Astrocyte of the spinal cord (primary cell): ENCODE results near the gene GSDMA.
A peak's percentile ranks its signal among the peaks of the same experiment; 100 is the strongest.

Experiments used
- DNase-seq: peaks from one replicate; pipeline ENCODE4 v3.0.0; 2011; ENCODE audit warnings: low read depth, low spot score
- H3K4me3 ChIP-seq: 2 replicates; pipeline ENCODE4 v1.5.1; 2011; ENCODE audit warnings: low read depth, mild to moderate bottlenecking, low read length, moderate library complexity
- in situ Hi-C: cut with HindIII; loops from 2 replicates; pipeline ENCODE4 v1.10.0; 2017; ENCODE audit warnings: low sequenced_read_pairs
- TF ChIP-seq, protein P1 (sequence below): IDR thresholded peaks from 2 replicates; pipeline ENCODE4 v1.5.1; 2012; ENCODE audit warnings: low read depth, mild to moderate bottlenecking, low read length, inconsistent platforms

Gene GSDMA

DNA sequence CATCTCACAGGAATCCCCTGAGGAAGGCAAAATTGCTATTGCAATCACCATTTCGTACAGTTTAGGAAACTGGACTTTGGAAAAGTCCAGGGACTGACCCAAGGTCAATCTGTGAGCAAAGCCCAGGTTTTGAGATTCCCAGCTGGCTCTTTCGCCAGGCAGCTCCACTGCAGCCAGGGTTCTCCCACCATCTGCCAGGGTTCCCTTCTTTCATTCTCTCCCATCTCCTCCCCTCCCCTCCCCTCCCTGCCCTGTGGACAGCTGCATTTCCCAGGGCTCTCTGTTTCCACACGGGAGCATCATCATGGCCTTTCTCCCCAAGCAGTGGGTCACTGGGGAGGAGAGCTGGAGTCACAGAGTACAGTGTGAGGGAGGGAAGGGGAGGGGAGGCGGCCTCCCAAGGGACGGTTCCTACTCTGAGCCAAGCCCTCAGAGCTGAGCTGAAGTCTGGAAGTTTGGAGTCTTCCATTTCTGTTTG, 11.9 kb upstream of the GSDMA start:
- in situ Hi-C loops: no loop called here
- TF ChIP-seq, protein P1, sequence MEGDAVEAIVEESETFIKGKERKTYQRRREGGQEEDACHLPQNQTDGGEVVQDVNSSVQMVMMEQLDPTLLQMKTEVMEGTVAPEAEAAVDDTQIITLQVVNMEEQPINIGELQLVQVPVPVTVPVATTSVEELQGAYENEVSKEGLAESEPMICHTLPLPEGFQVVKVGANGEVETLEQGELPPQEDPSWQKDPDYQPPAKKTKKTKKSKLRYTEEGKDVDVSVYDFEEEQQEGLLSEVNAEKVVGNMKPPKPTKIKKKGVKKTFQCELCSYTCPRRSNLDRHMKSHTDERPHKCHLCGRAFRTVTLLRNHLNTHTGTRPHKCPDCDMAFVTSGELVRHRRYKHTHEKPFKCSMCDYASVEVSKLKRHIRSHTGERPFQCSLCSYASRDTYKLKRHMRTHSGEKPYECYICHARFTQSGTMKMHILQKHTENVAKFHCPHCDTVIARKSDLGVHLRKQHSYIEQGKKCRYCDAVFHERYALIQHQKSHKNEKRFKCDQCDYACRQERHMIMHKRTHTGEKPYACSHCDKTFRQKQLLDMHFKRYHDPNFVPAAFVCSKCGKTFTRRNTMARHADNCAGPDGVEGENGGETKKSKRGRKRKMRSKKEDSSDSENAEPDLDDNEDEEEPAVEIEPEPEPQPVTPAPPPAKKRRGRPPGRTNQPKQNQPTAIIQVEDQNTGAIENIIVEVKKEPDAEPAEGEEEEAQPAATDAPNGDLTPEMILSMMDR: no peak
- DNase-seq: no peak
- no peak overlapping the region for H3K4me3 ChIP-seq

DNA sequence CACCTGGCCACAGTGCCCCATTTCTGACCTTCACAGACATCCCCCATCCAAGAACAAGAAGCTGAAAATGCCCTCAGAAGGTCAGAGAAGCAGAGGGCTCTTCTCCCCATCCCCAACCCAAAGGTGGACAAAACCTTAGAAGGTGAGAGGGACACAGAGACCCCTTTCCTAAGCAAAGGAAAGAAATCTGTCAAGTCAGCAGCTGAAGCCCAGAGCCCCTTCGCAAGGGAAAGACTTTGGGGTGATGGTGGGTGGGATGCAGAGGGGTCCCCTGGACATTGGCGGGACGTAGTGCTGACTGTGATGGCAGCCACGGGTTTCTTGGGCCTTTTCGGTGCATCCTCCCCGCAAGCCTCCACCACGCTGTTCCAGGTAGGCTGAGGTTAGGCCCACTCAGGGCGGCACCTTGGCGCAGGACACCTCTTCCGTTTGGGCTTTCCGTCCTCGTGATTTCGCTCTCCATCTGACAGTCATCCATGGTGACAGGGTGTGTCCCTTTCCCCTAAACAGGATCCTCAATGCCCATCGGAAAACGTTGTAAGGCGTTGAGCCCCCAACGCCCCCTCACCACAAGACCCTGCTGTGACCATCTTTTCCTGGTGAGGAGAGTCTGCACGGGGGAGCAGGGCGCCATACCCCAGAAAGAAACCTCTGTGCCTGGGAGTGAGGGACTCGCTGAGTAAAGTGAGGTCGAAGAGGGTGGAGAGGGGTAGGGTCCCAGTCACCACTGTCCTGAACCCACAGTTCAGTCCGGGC, 10.7 kb upstream of the GSDMA start:
- in situ Hi-C loops: no loop called here
- no peak for DNase-seq
- H3K4me3 ChIP-seq: peak overlapping the region; percentile 28
- TF ChIP-seq, protein P1: no peak

DNA sequence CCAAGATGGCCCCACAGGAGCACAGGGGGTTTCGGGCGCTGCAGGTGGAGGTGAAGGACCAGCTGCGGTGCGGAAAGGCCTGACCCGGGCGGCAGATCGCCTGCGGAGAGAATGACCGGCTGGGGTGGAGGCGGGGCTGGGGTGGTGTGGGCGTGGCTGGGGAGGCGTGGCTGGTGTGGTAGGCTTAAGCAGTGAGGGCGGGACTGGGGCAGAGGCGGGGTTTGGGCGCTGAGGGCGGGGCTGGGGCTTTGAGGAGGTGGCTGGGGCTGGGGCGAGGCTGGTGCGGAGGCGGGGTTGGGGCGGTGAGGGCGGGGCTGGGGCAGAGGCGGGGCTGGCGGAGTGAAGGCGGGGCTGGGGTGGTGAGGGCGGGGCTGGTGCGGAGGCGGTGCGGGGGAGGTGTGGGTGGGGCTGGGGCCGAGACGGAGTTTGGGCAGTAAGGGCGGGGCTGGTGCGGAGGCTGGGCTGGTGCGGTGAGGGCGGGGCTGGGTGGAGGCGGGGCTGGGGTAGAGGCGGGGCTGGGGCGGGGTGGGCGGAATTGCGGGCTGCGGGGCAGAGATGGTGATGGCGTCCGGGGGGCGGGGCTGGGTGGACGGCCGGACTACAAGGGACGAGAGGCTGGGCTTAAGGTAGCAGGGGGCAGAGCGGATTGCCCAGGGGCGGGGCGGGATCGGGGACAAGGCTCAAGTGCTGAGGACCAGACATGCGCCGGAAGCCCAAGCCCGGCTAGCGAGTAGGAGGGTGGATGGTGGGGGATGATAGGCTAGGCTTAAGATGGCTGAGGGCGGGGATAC, 9.9 kb upstream of the GSDMA start:
- peak; percentile 97 for DNase-seq
- H3K4me3 ChIP-seq: peak overlapping the region; percentile 31
- TF ChIP-seq, protein P1: no peak
- in situ Hi-C loops: no loop called here

DNA sequence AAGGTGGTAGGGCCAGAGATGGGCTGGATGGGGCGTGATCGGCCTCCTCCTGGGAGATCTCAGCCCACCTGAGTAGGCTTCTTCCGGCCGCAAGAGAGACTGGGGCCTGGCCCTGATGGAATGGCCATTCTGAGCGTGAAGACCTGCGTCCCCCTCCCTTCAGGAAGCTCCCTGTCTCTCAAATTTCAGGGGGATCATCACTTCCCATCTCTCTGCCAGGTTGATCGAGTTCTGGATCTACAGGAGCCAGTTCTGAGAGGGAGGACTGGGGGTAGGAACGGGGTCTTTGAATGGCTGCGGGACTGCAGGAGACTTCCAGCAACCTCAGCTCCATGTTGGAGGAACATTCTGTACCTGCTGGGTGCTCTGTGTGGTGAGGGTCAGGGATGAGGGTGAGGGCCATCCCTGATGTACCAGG, 9.3 kb upstream of the GSDMA start:
- in situ Hi-C loops: no loop called here
- TF ChIP-seq, protein P1: no peak
- DNase-seq: no peak
- peak overlapping the region; percentile 31 for H3K4me3 ChIP-seq

DNA sequence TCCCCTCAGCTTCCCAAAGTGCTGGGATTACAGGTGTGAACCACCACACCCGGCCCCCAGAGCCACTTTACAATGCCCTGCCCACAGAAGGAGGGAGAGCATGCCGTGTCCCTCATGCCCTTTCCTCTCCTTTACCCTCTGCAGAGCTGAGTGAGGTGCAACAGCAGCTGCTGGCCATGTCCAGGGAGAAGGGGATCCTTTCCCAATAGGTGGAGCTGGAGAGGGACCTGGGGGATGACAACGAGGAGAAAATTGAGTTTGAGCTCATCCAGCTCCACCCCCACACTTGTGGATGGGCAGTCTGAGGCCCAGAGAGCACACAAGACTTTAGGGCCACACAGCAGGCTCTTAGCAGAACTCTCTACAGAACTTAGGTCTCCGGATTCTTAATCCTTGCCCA, 7.9 kb upstream of the GSDMA start:
- TF ChIP-seq, protein P1: no peak
- in situ Hi-C loops: no loop called here
- no peak overlapping the region for H3K4me3 ChIP-seq
- DNase-seq: no peak

DNA sequence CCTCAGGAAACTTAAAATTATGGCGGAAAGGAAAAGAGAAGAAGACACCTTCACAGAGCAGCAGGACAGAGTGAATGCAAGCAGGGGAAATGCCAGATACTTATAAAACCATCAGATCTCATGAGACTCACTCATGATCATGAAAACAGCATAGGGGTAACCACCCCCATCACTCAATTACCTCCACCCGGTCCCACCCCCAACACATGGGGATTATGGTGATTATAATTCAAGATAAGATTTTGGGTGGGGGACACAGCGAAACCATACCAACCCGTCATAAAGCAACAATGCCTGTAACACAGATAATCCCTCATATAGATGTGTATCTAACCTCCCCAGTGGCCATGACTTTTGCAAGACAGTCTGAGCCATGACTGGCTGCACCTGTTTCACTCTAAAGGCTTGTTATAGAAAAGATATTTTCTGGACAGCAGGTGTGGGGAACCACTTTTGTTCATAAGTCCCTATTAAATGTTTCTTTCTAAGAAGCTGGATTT, 7.0 kb upstream of the GSDMA start:
- TF ChIP-seq, protein P1: no peak
- DNase-seq: no peak
- in situ Hi-C loops: no loop called here
- no peak overlapping the region for H3K4me3 ChIP-seq
